ENCODE measurements around the gene CLCNKB. TPM values are rescaled to one million over a fixed set of nuclear protein-coding genes. Genes with fewer than 3 reads are reported as not detected.
A peak's percentile ranks its signal among the peaks of the same experiment; 100 is the strongest.
"Not testable (repeated sequence)": the region's sequence is repeated elsewhere in the genome, so short reads cannot be mapped to it uniquely, and the experiment has no call there.

Gene CLCNKB
- total RNA-seq, 1 donor from 2014 or later = not detected

- no peaks in the 10 kb centered on the region for H3K36me3 ChIP-seq
- no peaks in the 10 kb centered on the region for H3K9me3 ChIP-seq
- H3K27ac ChIP-seq = no peak overlapping the region
- no peak overlapping the region for H3K4me3 ChIP-seq
- peaks cover 11 to 15% of the 10 kb centered on the region in 2 donors for H3K4me1 ChIP-seq
- no peak for DNase-seq (ENCODE audit: low spot score in 2 of 2)
- intact Hi-C loops (cut with DNase I) = no loop called here
- no peaks in the 10 kb centered on the region for H3K27me3 ChIP-seq
- TF ChIP-seq CTCF (IDR thresholded peaks at IDR 0.05) = no peak
Measured at GRCh38 chr1:16031551-16031950, 12.0 kb upstream of the CLCNKB start.

GRCh38 chr1:16032388-16033102 lies 11.0 kb upstream of the CLCNKB start:
- Histone ChIP-seq H3K9me3 (no peaks in the 10 kb centered on the region), H3K27ac (no peak overlapping the region), H3K4me1 (peaks cover 2 to 6% of the 10 kb centered on the region in 2 donors), H3K4me3 (no peak overlapping the region), H3K36me3 (no peaks in the 10 kb centered on the region), H3K27me3 (no peaks in the 10 kb centered on the region)
- peak; percentile 59 to 94 for DNase-seq (ENCODE audit: low spot score in 2 of 2)
- intact Hi-C loops (cut with DNase I) = loop anchor here (1.0 kb wide), 2 partner anchors 23 to 25 kb away; no protein-coding TSS in a partner anchor
- TF ChIP-seq CTCF (IDR thresholded peaks at IDR 0.05) = peak; percentile 100

DNA sequence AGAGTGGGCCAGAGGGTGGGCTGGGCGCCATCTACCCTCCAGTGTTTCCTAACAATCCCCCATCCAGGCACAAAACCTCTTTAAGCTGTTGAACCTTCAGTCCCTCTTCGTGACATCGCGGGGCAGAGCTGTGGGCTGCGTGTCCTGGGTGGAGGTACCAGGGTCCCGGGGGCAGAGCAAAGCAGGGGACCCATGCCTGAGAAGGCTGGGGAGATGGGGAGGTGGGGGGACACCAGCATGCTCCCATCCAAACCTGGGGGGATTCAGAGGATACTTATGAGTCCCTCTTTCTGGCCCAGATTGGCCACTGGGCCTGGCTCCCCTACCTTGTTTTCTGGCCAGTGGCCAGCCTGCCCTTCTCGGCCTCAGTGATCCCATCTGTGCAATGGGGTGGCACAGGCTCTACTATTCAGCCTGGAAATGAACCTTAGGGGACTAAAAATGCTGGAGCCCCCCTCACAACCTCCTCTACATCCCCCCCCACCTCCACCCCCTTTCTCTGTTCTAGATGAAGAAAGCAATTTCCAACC lies 10.4 kb upstream of the CLCNKB start:
- H3K4me1 ChIP-seq; DNase-seq (ENCODE audit: low spot score in 2 of 2); H3K4me3 ChIP-seq; H3K9me3 ChIP-seq; H3K36me3 ChIP-seq; H3K27ac ChIP-seq; H3K27me3 ChIP-seq: not testable (repeated sequence)
- intact Hi-C loops (cut with DNase I) = loop anchor here (1.0 kb wide), 1 partner anchor 24 kb away; no protein-coding TSS in a partner anchor

DNA sequence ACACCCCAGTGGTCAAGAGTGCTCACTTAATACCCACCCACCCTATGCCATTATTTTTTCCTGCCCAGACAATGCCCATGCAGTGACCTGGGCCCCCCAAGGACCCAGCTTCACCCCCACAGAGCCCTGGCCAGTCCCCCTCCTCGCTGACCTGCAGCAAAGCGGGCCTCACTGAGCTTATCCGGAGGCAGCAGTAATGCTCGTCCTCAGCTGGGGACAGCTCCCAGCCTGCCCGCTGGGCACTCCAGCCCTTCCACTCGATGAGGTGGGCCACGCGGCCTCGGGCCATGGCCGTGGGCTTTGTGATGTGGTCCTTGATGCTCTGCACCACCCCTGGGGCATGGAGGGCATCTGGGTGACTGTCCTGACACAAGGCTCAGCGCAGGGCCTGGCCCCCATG lies 7.1 kb upstream of the CLCNKB start:
- DNase-seq (ENCODE audit: low spot score in 2 of 2); intact Hi-C loops (cut with DNase I): not testable (repeated sequence)

DNA sequence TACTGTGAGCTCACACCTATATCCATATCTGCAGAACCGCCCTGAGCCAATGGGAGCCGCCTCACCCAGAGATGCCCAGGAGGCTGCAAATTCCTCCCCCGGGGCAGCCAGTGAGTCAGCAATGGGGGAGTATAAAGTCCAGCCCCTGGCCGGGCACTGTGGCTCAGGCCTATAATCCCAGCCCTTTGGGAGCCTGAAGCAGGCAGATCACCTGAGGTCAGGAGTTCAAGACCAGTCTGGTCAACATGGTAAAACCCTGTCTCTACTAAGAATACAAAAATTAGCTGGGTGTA lies 5.0 kb upstream of the CLCNKB start:
- H3K4me3 ChIP-seq = no peak overlapping the region
- intact Hi-C loops (cut with DNase I) = no loop called here
- no peak for TF ChIP-seq CTCF (IDR thresholded peaks at IDR 0.05)
- H3K36me3 ChIP-seq = no peaks in the 10 kb centered on the region
- no peaks in the 10 kb centered on the region for H3K4me1 ChIP-seq
- H3K9me3 ChIP-seq = no peaks in the 10 kb centered on the region
- no peak for DNase-seq (ENCODE audit: low spot score in 2 of 2)
- H3K27ac ChIP-seq = no peak overlapping the region
- no peaks in the 10 kb centered on the region for H3K27me3 ChIP-seq

More for the DNA sequence above, 7.1 kb upstream of the CLCNKB start:
- not testable (repeated sequence) for H3K27me3 ChIP-seq, H3K27ac ChIP-seq, H3K4me3 ChIP-seq, H3K9me3 ChIP-seq, H3K36me3 ChIP-seq, H3K4me1 ChIP-seq

DNA sequence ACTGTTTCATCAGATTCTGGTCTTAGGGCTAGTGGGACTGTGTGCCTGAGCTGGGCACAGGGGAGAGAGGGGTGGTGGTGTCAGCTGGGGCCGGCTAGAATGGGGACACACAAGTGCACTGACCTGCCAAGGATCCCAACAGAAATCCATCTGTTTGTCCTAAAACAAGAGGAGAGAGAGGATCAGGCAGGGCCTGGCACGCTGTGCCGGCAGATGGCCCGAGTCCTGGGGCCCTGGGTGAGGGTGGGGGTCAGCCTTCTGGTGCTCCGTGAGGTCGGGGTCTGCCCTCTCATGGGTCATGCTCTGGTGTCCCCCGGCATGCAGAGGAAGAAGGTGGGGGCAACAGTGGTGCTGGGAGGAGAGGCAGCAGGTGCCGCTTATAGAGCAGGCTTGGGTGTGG lies 3.7 kb upstream of the CLCNKB start:
- H3K36me3 ChIP-seq; H3K9me3 ChIP-seq; H3K4me3 ChIP-seq; H3K27ac ChIP-seq; intact Hi-C loops (cut with DNase I); H3K4me1 ChIP-seq; DNase-seq (ENCODE audit: low spot score in 2 of 2); H3K27me3 ChIP-seq: not testable (repeated sequence)

- no peaks in the 10 kb centered on the region for H3K9me3 ChIP-seq
- DNase-seq (ENCODE audit: low spot score in 2 of 2) = no peak
- no peaks in the 10 kb centered on the region for H3K27me3 ChIP-seq
- TF ChIP-seq CTCF (IDR thresholded peaks at IDR 0.05) = no peak
- no peaks in the 10 kb centered on the region for H3K36me3 ChIP-seq
- H3K27ac ChIP-seq = no peak overlapping the region
- intact Hi-C loops (cut with DNase I) = no loop called here
- H3K4me1 ChIP-seq = no peaks in the 10 kb centered on the region
- no peak overlapping the region for H3K4me3 ChIP-seq
Measured at GRCh38 chr1:16041200-16041599, 2.4 kb upstream of the CLCNKB start.
